ENCODE data around the gene ST14.
"Not testable (repeated sequence)": the region's sequence is repeated elsewhere in the genome, so short reads cannot be mapped to it uniquely, and the experiment has no call there.

ST14 gene

GRCh38 chr11:130188047-130188446, 28.5 kb downstream of the ST14 start:
- no peak for DNase-seq (ENCODE audit: low read depth in 3 of 3)

- no peak for DNase-seq (ENCODE audit: low read depth in 3 of 3)
Observed at GRCh38 chr11:130188585-130189347, 29.2 kb downstream of the ST14 start.

GRCh38 chr11:130189492-130190210, 30.1 kb downstream of the ST14 start:
- DNase-seq (ENCODE audit: low read depth in 3 of 3), result no peak

GRCh38 chr11:130190371-130190881, 30.8 kb downstream of the ST14 start:
- no peak for DNase-seq (ENCODE audit: low read depth in 3 of 3)

GRCh38 chr11:130191896-130192295, 32.3 kb downstream of the ST14 start:
- no peak for DNase-seq (ENCODE audit: low read depth in 3 of 3)

GRCh38 chr11:130192845-130193267, 33.3 kb downstream of the ST14 start:
- DNase-seq (ENCODE audit: low read depth in 3 of 3), result no peak

- DNase-seq (ENCODE audit: low read depth in 3 of 3), result not testable (repeated sequence)
Observed at GRCh38 chr11:130193551-130193950, 34.0 kb downstream of the ST14 start.

- no peak for DNase-seq (ENCODE audit: low read depth in 3 of 3)
Observed at GRCh38 chr11:130194241-130195023, 34.9 kb downstream of the ST14 start.

- no peak for DNase-seq (ENCODE audit: low read depth in 3 of 3)
Observed at GRCh38 chr11:130197386-130198035, 37.9 kb downstream of the ST14 start.

GRCh38 chr11:130198292-130198691, 38.7 kb downstream of the ST14 start:
- DNase-seq (ENCODE audit: low read depth in 3 of 3), result no peak

- no peak for DNase-seq (ENCODE audit: low read depth in 3 of 3)
Observed at GRCh38 chr11:130198964-130199363, 39.4 kb downstream of the ST14 start.

GRCh38 chr11:130199792-130200191, 40.2 kb downstream of the ST14 start:
- DNase-seq (ENCODE audit: low read depth in 3 of 3), result no peak

- DNase-seq (ENCODE audit: low read depth in 3 of 3), result no peak
Observed at GRCh38 chr11:130201026-130201425, 41.4 kb downstream of the ST14 start.

GRCh38 chr11:130202009-130202817, 42.6 kb downstream of the ST14 start:
- no peak for DNase-seq (ENCODE audit: low read depth in 3 of 3)

- no peak for DNase-seq (ENCODE audit: low read depth in 3 of 3)
Observed at GRCh38 chr11:130202818-130203689, 43.5 kb downstream of the ST14 start.

GRCh38 chr11:130203766-130204702, 44.5 kb downstream of the ST14 start:
- DNase-seq (ENCODE audit: low read depth in 3 of 3), result no peak

GRCh38 chr11:130204703-130205095, 45.1 kb downstream of the ST14 start:
- no peak for DNase-seq (ENCODE audit: low read depth in 3 of 3)

- DNase-seq (ENCODE audit: low read depth in 3 of 3), result no peak
Observed at GRCh38 chr11:130206141-130206540, 46.6 kb downstream of the ST14 start.
